GM12891 (cell line): ENCODE data around the gene C7orf33.
"Not testable (repeated sequence)": the region's sequence is repeated elsewhere in the genome, so short reads cannot be mapped to it uniquely, and the experiment has no call there.

Experiments used
- PAX5 ChIP-seq: IDR thresholded peaks from 2 replicates; pipeline ENCODE4 v1.6.1; 2011; ENCODE audit warnings: low read length, moderate library complexity, mild to moderate bottlenecking; ENCODE audit not compliant: insufficient read depth, severe bottlenecking
- POLR2A ChIP-seq: IDR thresholded peaks from 2 replicates; pipeline ENCODE4 v1.6.1; 2011; ENCODE audit warnings: low read depth, low read length, control low read depth
- POLR2AphosphoS5 ChIP-seq: IDR thresholded peaks from 2 replicates; pipeline ENCODE4 v1.6.1; 2011; ENCODE audit warnings: low read depth, low read length, control low read depth
- POU2F2 ChIP-seq: IDR thresholded peaks from 2 replicates; pipeline ENCODE4 v1.6.1; 2011; ENCODE audit warnings: low read depth, mild to moderate bottlenecking, control low read depth, low read length, moderate library complexity
- SPI1 ChIP-seq: IDR thresholded peaks from 2 replicates; pipeline ENCODE4 v1.6.1; 2011; ENCODE audit warnings: low read depth, low read length, control low read depth
- TAF1 ChIP-seq: IDR thresholded peaks from 2 replicates; pipeline ENCODE4 v1.6.1; 2011; ENCODE audit warnings: low read depth, low read length, control low read depth

GRCh38 chr7:148564275-148564951, 26.2 kb upstream of the C7orf33 start:
- not testable (repeated sequence) for TF ChIP-seq POLR2A, TAF1, POLR2AphosphoS5, PAX5, POU2F2
- TF ChIP-seq SPI1 = peak; percentile 85
